Activated T-helper 17 cell treated with anti-CD3 and anti-CD28 coated beads, Interleukin-2, amount 50 U/mL, for 72 hours (primary cell): Measurements from ENCODE around the gene SLFN5. TPM values are rescaled to one million over a fixed set of nuclear protein-coding genes. Genes with fewer than 3 reads are reported as not detected.
"Not testable (repeated sequence)": the region's sequence is repeated elsewhere in the genome, so short reads cannot be mapped to it uniquely, and the experiment has no call there.

Source experiments
- ATAC-seq: fragments of 150-1000 bp; cut with Tn5 transposase; replicated peaks from 2 replicates; pipeline ENCODE4 v1.10.0; 2021; ENCODE audit warnings: mild to moderate bottlenecking, moderate library complexity
- H3K27ac Mint-ChIP-seq: one replicate; pipeline ENCODE4 v1.8.0; 2022; ENCODE audit warnings: mixed read lengths
- H3K27me3 Mint-ChIP-seq: one replicate; pipeline ENCODE4 v1.8.0; 2022; ENCODE audit warnings: mixed read lengths
- H3K36me3 Mint-ChIP-seq: one replicate; pipeline ENCODE4 v1.8.0; 2022; ENCODE audit warnings: low read depth, mild to moderate bottlenecking, mixed read lengths
- H3K4me1 Mint-ChIP-seq: one replicate; pipeline ENCODE4 v1.8.0; 2022; ENCODE audit warnings: mixed read lengths
- H3K4me3 Mint-ChIP-seq: one replicate; pipeline ENCODE4 v1.8.0; 2022; ENCODE audit warnings: mild to moderate bottlenecking, mixed read lengths
- H3K9me3 Mint-ChIP-seq: one replicate; pipeline ENCODE4 v1.8.0; 2022; ENCODE audit warnings: mixed read lengths
- total RNA-seq, 2 donors: library from RNA; stranded (reverse); gene quantifications; one replicate each; pipeline ENCODE4 v1.2.3, GENCODE V29; 2022

SLFN5 gene
- 10 to 100 TPM; 31.3 to 45.6 TPM for total RNA-seq

GRCh38 chr17:35242805-35243560, at the start of gene SLFN5:
TSS of gene SLFN5 (plus strand) at chr17:35243072. CDS start at chr17:35258691, 15,619 bp downstream.
- Mint-ChIP-seq H3K4me3 (peak within 1 kb of the TSS; percentile 90), H3K27me3 (no peaks in the 10 kb centered on the region), H3K36me3 (peaks cover 43% of the 10 kb centered on the region), H3K4me1 (peaks cover 58% of the 10 kb centered on the region), H3K9me3 (no peaks in the 10 kb centered on the region), H3K27ac (peak within 1 kb of the TSS; percentile 92)
- ATAC-seq: peak; percentile 72

- not testable (repeated sequence) for ATAC-seq, H3K4me3 Mint-ChIP-seq, H3K9me3 Mint-ChIP-seq, H3K27me3 Mint-ChIP-seq, H3K36me3 Mint-ChIP-seq, H3K4me1 Mint-ChIP-seq
- peak within 1 kb of the TSS; percentile 25 for H3K27ac Mint-ChIP-seq
These were observed 48.9 kb upstream of the SLFN5 start, which contains the start of gene SLC35G3 for GRCh38 chr17:35194001-35194400. TSS of gene SLC35G3 (minus strand) at chr17:35194393. CDS start at chr17:35194307, 86 bp downstream.

- H3K4me1 Mint-ChIP-seq, H3K36me3 Mint-ChIP-seq, H3K27me3 Mint-ChIP-seq, ATAC-seq, H3K27ac Mint-ChIP-seq, H3K9me3 Mint-ChIP-seq, H3K4me3 Mint-ChIP-seq: not testable (repeated sequence)
These were observed 47.8 kb upstream of the SLFN5 start for GRCh38 chr17:35195062-35195461.

GRCh38 chr17:35202582-35202981, 40.3 kb upstream of the SLFN5 start:
- not testable (repeated sequence) for H3K27me3 Mint-ChIP-seq, H3K36me3 Mint-ChIP-seq, H3K4me3 Mint-ChIP-seq, H3K9me3 Mint-ChIP-seq, H3K4me1 Mint-ChIP-seq, H3K27ac Mint-ChIP-seq, ATAC-seq

GRCh38 chr17:35210741-35211140, 32.1 kb upstream of the SLFN5 start:
- Mint-ChIP-seq H3K9me3 (no peaks in the 10 kb centered on the region), H3K4me1 (peaks cover 47% of the 10 kb centered on the region), H3K27me3 (no peaks in the 10 kb centered on the region), H3K36me3 (no peaks in the 10 kb centered on the region), H3K4me3 (no peak overlapping the region), H3K27ac (no peak overlapping the region)
- no peak for ATAC-seq

GRCh38 chr17:35212668-35213067, 30.2 kb upstream of the SLFN5 start:
- Mint-ChIP-seq H3K9me3 (no peaks in the 10 kb centered on the region), H3K27ac (peak overlapping the region; percentile 92), H3K36me3 (no peaks in the 10 kb centered on the region), H3K27me3 (no peaks in the 10 kb centered on the region), H3K4me1 (peaks cover 48% of the 10 kb centered on the region), H3K4me3 (peak overlapping the region; percentile 83)
- peak; percentile 55 for ATAC-seq

- no peaks in the 10 kb centered on the region for H3K9me3 Mint-ChIP-seq
- no peaks in the 10 kb centered on the region for H3K36me3 Mint-ChIP-seq
- peaks cover 51% of the 10 kb centered on the region for H3K4me1 Mint-ChIP-seq
- no peak for ATAC-seq
- peak overlapping the region; percentile 92 for H3K27ac Mint-ChIP-seq
- H3K27me3 Mint-ChIP-seq: no peaks in the 10 kb centered on the region
- peak overlapping the region; percentile 83 for H3K4me3 Mint-ChIP-seq
These were observed 29.4 kb upstream of the SLFN5 start for GRCh38 chr17:35213412-35213940.

- Mint-ChIP-seq H3K36me3 (no peaks in the 10 kb centered on the region), H3K9me3 (no peaks in the 10 kb centered on the region), H3K27ac (peak overlapping the region; percentile 92), H3K27me3 (no peaks in the 10 kb centered on the region), H3K4me1 (peaks cover 58% of the 10 kb centered on the region), H3K4me3 (peak overlapping the region; percentile 83)
- ATAC-seq: peak; percentile 76
These were observed 28.7 kb upstream of the SLFN5 start for GRCh38 chr17:35214192-35214591.

GRCh38 chr17:35214631-35215273, 28.1 kb upstream of the SLFN5 start:
- H3K36me3 Mint-ChIP-seq: no peaks in the 10 kb centered on the region
- H3K4me3 Mint-ChIP-seq: peak overlapping the region; percentile 83
- no peaks in the 10 kb centered on the region for H3K27me3 Mint-ChIP-seq

GRCh38 chr17:35217107-35217506, 25.8 kb upstream of the SLFN5 start:
- Mint-ChIP-seq H3K4me1 (peaks cover 51% of the 10 kb centered on the region), H3K4me3 (no peak overlapping the region), H3K27me3 (no peaks in the 10 kb centered on the region), H3K27ac (no peak overlapping the region), H3K36me3 (no peaks in the 10 kb centered on the region), H3K9me3 (no peaks in the 10 kb centered on the region)
- ATAC-seq: no peak

More at GRCh38 chr17:35214631-35215273, 28.1 kb upstream of the SLFN5 start:
- H3K4me1 Mint-ChIP-seq: peaks cover 59% of the 10 kb centered on the region
- peak overlapping the region; percentile 92 for H3K27ac Mint-ChIP-seq
- peak; percentile 80 for ATAC-seq
- H3K9me3 Mint-ChIP-seq: no peaks in the 10 kb centered on the region

GRCh38 chr17:35218915-35219314, 24.0 kb upstream of the SLFN5 start:
- Mint-ChIP-seq H3K27ac (peak overlapping the region; percentile 73), H3K4me1 (peaks cover 32% of the 10 kb centered on the region), H3K36me3 (no peaks in the 10 kb centered on the region), H3K4me3 (peak overlapping the region; percentile 76), H3K27me3 (no peaks in the 10 kb centered on the region), H3K9me3 (no peaks in the 10 kb centered on the region)
- ATAC-seq: no peak

GRCh38 chr17:35222452-35222851, 20.4 kb upstream of the SLFN5 start:
- no peaks in the 10 kb centered on the region for H3K36me3 Mint-ChIP-seq
- H3K9me3 Mint-ChIP-seq: peaks cover 5% of the 10 kb centered on the region
- no peak overlapping the region for H3K4me3 Mint-ChIP-seq
- H3K4me1 Mint-ChIP-seq: peaks cover 18% of the 10 kb centered on the region
- H3K27me3 Mint-ChIP-seq: no peaks in the 10 kb centered on the region
- H3K27ac Mint-ChIP-seq: no peak overlapping the region
- ATAC-seq: no peak

- peaks cover 5% of the 10 kb centered on the region for H3K9me3 Mint-ChIP-seq
These were observed 18.4 kb upstream of the SLFN5 start for GRCh38 chr17:35224436-35224835.

GRCh38 chr17:35227546-35227945, 15.3 kb upstream of the SLFN5 start:
- H3K27ac Mint-ChIP-seq: no peak overlapping the region
- H3K4me1 Mint-ChIP-seq: peaks cover 11% of the 10 kb centered on the region
- H3K9me3 Mint-ChIP-seq: peaks cover 5% of the 10 kb centered on the region
- no peaks in the 10 kb centered on the region for H3K27me3 Mint-ChIP-seq
- no peaks in the 10 kb centered on the region for H3K36me3 Mint-ChIP-seq
- ATAC-seq: no peak
- no peak overlapping the region for H3K4me3 Mint-ChIP-seq

More at GRCh38 chr17:35224436-35224835, 18.4 kb upstream of the SLFN5 start:
- Mint-ChIP-seq H3K4me3 (peak overlapping the region; percentile 9), H3K36me3 (no peaks in the 10 kb centered on the region), H3K4me1 (peaks cover 7% of the 10 kb centered on the region), H3K27ac (no peak overlapping the region), H3K27me3 (no peaks in the 10 kb centered on the region)
- ATAC-seq: no peak

GRCh38 chr17:35229638-35230037, 13.2 kb upstream of the SLFN5 start:
- H3K27ac Mint-ChIP-seq: no peak overlapping the region

More at GRCh38 chr17:35229638-35230037, 13.2 kb upstream of the SLFN5 start:
- ATAC-seq: no peak
- peaks cover 8% of the 10 kb centered on the region for H3K4me1 Mint-ChIP-seq
- peaks cover under 1% of the 10 kb centered on the region for H3K9me3 Mint-ChIP-seq
- no peak overlapping the region for H3K4me3 Mint-ChIP-seq
- no peaks in the 10 kb centered on the region for H3K36me3 Mint-ChIP-seq
- no peaks in the 10 kb centered on the region for H3K27me3 Mint-ChIP-seq
